GM21723 (cell line): ENCODE measurements around the gene TEX261.

Experiments
- ATAC-seq: cut with Tn5 transposase; IDR thresholded peaks from one replicate; pipeline ENCODE4 v1.9.1; 2021; ENCODE audit warnings: mild to moderate bottlenecking, moderate library complexity; ENCODE audit not compliant: unreplicated experiment

TEX261 gene

DNA sequence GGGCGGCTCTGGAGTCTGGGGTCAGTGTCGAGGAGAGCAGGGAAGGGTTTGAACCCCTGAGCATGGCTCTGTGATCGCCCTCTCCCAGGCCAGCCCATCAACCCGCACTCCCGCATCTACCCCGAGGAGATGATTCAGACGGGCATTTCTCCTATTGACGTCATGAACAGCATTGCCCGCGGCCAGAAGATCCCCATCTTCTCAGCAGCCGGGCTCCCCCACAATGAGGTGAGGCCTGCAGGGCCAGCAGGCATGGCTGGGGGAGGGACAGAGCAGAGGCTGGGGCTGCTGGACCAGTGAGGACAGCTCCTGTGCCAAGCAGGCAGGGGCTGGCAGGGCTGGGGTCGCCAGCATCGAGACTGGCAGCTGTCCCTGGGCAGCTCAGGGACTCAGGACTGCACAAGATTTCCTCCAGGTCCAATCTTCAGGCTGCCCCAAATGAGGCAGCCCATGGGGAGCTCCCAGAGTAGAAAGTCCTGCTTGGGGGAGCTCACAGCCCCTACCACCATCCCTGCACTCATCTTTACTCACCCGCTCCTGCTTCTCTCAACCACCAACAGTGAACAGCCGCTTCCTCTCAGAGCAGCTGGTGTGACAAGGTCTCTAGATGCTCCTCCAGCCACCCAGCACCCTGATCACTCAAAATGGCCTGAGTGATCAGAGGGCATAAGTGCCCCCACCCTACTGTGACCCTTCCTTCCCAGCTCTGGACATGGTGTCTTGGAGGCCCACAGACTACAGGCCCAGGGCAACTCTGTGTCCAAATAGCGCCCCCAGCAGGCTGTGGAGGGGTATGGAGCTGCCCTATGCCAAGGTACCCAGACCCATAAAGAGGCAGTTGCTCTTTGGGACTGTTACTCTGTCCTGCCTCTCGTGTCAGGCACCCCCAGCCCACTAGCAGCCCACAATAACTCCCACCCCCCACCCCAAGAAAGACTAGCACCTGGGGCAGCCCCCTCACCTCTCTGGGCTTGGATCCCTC is 34.5 kb downstream of the TEX261 start:
- no peak for ATAC-seq

DNA sequence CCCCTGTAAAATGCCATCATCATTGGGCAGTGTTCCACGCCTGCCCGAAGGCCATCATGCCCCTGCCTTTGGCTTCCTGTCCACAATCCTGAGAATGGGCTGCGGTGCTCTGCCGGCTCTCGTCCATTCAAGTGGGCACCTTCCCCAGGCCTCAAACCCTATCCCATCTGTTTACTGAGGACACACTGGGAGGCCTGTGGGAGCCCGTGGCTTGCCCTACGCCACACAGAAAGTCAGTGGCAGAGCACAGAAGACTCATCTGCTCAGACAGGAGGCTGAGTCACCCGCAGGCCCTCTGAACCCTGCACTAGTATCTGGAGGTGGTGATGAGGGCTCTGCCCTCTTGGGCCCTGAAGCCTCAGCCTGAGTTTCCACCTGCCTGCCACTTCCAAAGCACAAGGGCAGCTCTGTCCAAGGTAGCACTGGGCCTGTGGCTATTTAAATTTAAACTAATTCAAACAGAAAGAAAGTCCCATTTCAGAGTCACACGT is 35.4 kb downstream of the TEX261 start:
- ATAC-seq, result no peak

DNA sequence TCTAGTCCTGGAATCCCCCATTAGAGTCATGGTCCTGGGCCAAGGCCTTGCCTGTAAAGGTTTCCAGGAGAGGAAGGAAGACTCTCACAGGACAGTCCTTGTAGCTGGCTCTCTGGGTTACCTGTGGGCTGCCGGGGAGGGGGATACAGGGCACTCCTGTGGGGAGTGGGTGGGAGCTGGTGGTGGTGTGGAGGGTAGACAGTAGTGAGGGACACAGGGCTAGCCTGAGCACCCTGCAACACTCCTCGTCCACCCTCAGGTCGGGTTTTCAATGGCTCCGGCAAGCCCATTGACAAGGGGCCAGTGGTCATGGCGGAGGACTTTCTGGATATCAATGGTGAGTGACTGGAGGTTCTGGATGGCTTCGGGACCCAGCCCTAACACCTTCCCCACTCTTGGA is 35.9 kb downstream of the TEX261 start:
- ATAC-seq, result no peak

DNA sequence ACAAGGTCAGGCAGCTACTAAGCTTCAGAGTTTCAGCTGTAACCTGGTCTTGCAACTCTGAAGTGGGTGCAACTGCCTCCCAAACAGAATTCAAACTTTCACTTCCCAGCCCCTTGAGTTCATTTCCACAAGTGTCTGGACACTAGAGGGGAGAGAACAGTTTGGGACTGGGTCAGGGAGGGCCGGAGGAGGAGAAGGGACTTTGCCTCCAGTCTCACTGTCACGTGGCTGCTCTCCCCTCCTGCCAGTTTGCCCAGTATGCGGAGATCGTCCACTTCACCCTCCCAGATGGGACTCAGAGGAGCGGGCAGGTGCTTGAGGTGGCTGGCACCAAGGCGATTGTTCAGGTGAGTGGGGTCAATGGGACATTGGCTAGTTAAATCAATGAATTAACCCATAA is 36.9 kb downstream of the TEX261 start:
- no peak for ATAC-seq

DNA sequence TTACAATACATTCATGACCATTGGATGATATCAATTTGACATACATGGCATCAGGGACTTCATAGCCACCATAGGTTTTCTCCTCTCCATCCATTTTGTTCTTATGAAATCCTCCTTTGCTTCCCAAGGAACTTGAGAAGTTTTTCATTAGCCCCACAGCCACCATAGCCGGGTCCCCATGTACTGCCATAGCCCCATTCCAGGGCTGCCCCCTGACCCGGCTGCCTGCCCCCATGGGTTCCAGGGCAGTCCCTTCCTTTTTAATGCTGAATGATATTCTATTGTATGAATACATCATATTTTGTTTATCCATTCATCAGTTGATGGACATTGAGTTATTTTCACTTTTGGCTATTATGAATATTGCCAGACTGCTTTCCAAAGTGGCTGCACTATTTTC is 38.5 kb downstream of the TEX261 start:
- no peak for ATAC-seq

DNA sequence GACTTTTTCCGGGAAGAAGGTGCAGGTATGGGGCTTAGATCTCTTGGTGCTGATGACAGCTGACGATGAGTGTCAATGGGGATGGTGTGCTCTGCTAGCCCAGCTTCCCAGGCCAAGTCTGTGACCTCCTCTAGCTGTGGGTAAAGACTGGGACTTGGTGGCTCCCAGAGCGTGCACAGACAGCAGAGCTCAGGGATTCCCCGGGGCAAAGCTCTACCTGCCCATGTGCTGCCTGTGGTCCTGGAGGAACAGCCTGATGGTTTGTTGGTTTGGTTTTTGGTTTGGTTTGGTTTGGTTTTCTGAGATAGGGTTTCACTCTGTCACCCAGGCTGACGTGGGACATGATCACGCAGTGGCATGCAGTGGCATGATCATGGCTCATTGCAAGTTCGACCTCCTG is 39.8 kb downstream of the TEX261 start:
- ATAC-seq, result no peak

DNA sequence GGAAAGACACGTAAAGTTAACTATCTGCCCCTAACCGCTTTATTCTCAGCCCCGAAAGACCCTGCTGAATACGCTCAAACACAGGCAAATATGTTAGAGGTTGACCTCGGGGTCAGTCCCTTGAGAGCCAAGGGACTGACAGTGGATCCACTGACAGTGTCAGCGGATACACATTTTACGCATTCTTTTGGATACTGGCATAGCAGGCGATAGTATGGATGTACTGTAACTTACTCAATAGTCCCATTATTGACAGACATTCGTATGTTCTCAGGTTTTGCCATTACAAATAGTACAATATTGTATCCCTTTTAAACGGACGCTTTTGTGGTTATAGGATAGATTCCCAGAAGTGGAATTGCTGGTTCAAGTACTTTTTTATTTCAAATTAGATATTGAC is 45.6 kb downstream of the TEX261 start:
- ATAC-seq, result no peak

DNA sequence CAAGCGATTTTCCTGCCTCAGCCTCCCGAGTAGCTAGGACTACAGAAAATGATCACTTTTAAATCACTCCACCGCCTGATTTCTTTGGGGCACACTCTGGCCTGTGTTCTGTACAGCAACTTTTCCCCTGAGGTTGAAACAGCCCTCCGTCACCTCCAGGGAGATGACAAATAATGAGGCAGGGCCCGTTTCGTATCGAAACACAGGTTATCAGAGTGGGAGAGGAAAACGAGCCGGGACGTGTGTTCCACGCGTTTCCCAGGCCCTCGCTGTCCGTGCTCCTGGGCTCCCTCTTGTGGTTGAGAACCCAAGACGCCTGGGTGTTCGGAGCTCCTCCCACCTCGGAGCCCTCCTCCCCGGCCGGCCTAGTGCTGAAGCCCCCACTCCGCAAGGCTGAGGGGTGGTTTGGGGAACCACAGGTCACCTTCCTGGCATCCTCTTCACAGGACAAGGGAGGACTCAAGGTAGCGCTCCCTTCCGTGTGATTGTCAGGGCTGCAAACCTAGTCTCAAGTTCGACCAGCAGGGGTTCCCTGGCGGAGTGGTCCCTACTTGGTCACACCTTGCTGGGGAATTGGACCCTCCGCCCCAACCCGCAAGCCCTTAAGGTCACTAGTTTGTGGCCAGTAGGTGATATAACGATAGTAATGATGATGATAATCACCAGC is 46.2 kb downstream of the TEX261 start:
- ATAC-seq, result peak; percentile 86

DNA sequence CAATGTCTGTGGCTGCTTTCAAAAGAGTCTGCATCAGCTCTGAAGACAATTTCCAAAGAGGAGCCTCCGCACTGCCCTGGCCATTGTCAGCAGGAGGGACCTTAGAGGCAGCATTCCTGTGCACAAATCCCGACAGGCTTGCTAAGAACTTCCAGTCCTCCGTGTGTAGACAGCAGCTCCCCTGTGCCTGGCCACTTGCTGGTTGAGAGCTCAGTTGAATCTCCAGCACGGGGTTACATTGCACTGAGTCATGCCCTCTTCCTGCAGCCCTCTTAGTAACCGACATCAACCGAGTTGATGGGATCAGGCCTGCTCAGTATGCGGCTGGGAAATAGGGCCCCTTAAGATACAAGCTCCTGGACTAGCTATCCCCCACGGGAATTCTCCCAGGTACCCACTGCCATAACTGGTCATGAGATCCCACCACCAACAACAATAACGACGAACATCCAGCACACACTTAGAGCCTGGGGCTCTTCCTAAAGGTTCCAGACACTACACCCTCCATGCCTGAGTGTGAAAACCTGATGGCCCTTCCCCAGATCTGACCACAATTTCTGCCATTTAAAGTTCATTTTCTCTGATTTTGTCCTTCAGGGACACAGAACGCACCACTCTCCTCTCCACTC is 47.0 kb downstream of the TEX261 start:
- no peak for ATAC-seq

DNA sequence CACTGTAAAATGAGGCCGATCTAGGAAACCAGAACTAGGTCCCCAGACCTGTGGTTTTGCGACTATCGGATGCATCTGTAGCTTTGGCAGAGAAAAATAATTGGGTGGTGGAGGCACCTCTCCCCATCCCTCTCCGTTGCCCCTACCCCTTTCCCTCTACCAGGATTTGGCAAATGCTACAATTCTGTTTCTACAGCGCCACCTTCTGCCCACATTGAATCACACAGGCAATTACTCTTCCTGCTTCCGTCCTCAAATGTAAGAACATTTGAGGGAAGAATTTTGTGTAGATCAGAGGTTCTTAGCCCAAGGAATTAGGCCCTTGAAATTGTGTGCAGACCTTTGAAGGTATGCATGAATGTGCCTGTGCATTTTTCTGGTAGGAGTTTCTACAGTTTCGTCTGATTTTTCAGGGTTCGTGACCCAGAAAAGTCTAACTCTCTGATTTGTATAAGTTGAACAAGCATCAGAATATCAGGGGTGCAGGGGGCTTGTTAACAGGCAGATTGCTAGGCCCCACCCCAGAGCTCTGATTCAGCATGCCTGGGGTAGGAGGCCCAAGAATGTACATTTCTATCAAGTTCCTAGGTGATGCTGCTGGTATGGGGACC is 47.7 kb downstream of the TEX261 start:
- no peak for ATAC-seq

DNA sequence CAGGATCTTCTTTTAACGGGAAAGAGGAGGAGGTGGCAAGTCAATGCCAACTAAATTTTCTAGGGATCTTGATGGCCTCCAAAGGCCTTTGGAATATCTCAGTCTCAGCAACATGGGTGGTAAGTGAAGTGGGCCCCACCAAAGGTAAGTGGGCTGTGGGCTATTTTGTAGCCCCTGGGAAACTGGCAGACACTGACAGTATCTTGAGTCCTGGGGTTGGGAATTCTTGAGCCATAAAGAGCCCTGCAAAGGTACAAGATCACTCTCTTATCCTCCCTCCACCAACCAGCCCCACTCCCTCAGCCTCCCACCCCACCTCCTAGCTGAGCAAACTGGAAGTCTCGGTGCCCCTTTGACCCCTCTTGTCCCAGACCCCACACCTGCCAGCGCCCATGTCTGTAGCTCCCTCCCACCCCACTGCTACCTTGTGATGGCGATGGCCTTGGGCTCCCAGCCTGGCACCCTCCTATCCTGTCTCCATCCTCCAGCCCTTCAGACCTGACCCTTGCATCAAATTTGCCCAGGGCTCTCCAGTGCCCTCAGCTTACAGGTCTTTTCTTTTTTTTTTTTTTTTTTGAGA is 50.5 kb downstream of the TEX261 start:
- ATAC-seq, result no peak

DNA sequence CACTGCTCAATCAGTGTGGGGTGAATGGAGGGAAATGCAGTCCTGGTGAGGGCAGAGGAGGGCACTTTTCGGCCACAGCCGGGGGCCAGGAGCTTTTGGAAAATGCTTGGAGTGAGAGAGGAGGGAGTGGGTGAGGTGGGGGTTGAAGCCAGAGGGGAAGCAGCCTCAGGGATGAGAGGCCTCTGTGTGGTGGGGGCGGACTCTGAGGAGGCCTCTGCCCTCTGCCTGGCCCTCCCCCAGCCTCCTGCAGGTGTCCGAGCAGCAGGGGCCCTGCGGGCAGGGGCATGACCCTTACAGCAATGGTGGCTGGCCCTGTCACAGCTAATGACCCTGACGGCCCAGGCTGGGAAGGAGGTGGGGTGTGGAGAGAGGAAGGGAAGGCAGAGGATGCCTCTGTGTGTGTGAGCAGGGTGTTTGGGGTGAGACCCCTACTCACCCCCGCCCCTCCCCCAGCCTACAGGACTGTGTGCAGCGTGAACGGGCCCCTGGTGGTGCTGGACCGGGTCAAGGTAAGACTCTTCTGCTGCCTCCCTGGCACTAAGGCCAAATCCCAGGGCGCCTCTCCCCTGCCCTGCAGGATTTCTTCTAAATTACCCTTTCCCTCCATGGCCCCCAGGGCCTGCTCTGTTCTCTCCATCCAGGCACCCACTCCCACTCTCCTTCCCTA is 51.3 kb downstream of the TEX261 start:
- no peak for ATAC-seq

DNA sequence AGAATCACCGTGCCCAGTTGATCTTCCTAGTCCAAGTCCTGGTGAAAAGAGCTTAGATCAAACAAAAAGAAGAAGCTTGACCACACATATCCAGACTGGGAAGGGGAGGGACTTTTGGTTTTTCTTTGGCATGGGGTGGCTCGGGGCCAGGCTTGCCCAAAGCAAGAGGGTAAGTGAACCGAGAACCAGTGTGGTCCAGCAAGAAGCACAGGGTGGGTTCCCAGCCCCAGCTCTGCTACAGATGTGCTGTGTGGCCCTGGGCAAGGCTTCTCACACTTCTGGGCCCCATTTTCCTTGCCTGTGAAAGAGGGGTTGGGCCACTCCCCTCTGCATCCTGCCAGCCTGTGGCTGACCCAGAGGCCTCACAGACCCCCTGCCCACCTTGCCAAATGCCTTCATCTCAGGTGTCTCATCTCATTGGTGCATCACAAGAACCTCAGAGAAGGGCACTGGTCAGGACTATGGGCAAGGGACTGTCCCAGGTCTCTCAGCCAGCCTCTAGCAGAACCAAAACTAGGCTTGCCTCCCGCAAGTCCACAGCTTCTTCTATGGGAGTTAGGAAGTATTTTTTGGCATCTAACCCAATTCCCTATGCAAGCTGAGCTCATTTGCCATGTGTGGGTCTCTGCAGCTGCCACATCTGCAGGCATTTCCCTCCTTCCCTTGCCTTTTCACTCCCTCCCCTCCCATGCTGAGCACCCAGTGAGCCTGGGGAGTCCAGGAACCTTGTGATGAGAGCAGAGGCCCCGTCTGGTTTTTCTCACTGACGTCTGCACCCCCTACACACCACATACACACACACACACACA is 52.1 kb downstream of the TEX261 start:
- no peak for ATAC-seq

DNA sequence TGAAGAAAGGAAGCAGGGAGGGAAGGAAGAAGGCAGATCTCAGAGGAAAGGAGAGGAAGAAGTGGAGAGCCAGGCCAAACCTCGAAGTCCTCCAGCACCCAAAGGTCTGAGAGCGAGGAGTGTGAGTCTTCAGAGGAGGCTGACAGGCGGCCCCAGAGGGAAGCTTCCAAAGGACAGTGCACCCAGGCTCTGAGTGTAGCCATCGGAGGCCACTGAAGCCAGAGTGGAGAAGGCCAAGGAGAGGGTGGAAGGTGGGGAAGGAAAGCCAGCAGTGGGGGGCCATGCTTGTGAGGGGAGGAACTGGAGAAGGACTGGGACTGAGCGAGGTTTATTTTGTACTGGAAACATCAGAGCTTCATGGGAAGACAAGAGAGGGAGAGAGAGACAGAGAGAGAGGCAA is 53.0 kb downstream of the TEX261 start:
- ATAC-seq, result no peak

DNA sequence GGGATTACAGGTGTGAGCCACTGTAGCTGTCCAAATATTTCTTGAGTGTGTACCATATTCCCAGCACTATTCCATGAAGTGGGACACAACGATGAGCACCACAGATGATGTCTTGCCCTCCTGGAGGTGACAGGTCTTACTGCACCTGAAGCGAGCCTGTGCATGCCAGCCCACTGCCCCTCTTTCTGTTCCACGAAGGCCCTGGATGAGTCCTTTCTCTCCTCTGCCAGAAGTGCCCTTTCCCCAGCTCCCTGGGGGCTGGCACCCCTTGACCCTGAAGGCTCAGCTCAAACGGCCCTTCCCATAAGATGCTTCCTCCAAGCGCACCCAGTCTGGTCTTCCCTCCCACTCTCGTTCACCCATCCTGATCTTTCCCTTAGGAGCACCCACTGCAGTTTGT is 53.5 kb downstream of the TEX261 start:
- ATAC-seq, result no peak

DNA sequence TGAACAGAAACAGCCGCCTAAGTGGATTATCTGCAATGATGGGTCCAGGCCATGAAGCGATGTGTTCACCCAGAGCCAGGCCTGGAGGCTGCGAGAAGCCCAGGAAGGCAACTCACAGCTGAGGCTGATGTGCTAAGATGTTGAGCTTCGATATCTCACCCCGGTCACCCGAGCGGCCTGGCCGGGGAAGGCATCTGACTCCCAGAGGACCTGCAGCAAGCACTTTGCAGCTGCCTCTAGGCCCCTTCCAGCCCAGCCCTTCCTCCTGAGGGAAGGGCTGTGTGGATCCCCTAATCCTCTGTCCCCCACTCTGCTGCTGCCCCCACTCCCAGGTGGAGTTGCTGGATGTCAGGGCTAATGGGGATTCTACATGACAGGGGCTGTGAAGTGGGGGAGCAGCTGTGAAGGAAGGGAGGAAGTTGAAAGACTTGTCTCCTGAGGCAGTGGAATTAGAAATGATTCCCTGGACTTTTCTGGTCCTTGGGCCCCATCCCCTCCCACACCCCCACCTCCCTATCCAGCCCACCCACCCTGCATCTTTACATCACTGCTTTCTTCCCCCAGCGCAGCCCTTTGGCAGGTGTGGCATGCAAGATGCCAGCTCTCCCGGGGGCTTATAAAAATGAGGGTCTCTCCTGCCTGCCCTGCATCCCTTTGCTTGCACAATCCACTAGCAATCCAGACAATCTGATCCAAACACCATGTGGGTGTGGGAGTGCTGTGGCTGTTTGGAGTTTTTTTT is 54.7 kb downstream of the TEX261 start:
- ATAC-seq, result no peak

DNA sequence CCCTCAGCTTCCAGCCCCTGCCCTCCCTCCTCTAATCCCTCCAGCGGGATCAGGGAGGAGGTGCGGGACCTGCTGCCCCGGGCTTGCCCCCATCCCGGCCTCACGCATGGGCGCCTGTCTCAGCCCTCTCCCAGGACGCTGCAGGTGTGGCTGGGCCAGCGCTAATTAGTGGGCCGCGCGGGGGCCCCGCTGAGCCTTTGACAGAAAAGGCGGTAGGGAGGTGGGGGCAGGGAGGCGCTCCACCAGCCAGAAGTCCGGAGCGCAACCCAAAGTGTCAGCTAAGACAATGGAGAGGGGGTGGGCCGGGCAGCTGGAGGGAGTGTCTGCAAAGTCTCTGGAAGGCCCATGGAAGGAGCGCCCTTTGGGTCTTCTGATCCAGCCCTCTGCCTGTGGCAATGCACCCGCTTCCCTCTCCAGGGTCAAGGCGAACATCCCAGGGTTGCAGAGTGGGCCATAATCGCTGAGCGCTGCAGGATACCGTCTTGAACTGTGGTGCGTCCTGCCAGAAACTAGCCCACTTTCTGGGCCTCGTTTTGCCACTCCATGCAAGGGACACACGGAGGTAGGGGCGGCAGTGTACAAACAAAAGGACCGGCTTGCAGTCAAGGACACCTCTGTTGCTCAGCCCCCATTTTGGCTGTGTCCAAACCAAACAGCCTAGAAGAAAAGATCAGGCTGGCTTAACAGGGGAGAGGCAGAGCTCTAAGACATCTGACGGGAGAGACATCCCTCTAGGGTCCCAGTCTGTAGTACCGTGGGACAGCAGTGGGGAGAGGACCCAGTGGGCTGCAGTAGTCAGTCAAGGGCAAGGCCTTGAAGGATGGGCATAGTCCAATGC is 55.5 kb downstream of the TEX261 start:
- no peak for ATAC-seq

DNA sequence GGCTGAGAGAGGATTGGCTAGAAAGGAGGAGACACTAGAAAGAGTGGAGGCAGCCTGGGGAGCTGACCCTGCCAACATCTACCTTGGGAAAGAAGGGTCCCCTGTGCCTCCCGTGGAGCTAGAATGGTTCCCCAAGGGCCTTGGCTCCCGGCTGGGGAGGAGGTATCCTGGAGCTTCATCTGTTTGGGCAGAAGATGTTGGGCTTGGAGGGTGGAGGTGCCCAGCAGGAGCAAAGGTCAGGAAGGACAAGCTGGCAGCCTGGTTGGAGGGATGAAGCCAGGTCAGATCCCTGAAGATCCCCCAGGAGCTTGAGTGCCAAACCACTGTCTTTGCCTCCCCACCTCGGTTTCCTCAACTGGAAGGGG is 56.1 kb downstream of the TEX261 start:
- ATAC-seq, result no peak
